Lower leg skin (tissue), 4 donors: ENCODE results near the gene SP1. TPM values are rescaled to one million over a fixed set of nuclear protein-coding genes. Genes with fewer than 3 reads are reported as not detected.
"Not testable (repeated sequence)": the region's sequence is repeated elsewhere in the genome, so short reads cannot be mapped to it uniquely, and the experiment has no call there.

Experiments used
- DNase-seq, 2 donors: peaks; one replicate each; pipeline ENCODE4 v3.0.0-alpha.2; 2019; ENCODE audit warnings: low spot score in 2 of 2
- H3K4me3 ChIP-seq: fragments of 200-600 bp; sonication (generic); 2 replicates; pipeline ENCODE4 v1.5.1; 2017; ENCODE audit warnings: mild to moderate bottlenecking, low read depth; ENCODE audit not compliant: poor library complexity, severe bottlenecking
- POLR2A ChIP-seq, 2 donors: fragments of 450-650 bp; IDR thresholded peaks; one replicate each; pipeline ENCODE4 v1.6.1; 2016 to 2017; ENCODE audit warnings: antibody characterized with exemption in 2 of 2, mild to moderate bottlenecking in 1 of 2, moderate library complexity in 1 of 2
- WGBS, 2 donors: methylation state at CpG; one replicate each; pipeline ENCODE4 v1.1.5; 2018; 5-methylcytosine and 5-hydroxymethylcytosine counted together
- intact Hi-C: fragments of 100-400 bp; cut with DNase I; formaldehyde crosslinking; loops from one replicate; pipeline ENCODE4 v1.15.0; 2023; ENCODE audit warnings: low total_unique reads
- total RNA-seq, 4 donors: library from RNA; depleted of rRNA; stranded (reverse); fragments of >200 nt; gene quantifications; one replicate each; pipeline ENCODE4 v1.1.0, GENCODE V29; 2016
- TF ChIP-seq, protein P1 (sequence below), 3 donors: fragments of 450-650 bp; IDR thresholded peaks; one replicate each; pipeline ENCODE4 v1.5.1; 2016; ENCODE audit warnings: antibody characterized with exemption in 3 of 3, mild to moderate bottlenecking in 3 of 3, moderate library complexity in 2 of 3

SP1 gene
- 100 to 1,000 TPM in 2 of 4 donors, 10 to 100 TPM in 2; 89.6 to 111 (median 100) TPM for total RNA-seq

DNA sequence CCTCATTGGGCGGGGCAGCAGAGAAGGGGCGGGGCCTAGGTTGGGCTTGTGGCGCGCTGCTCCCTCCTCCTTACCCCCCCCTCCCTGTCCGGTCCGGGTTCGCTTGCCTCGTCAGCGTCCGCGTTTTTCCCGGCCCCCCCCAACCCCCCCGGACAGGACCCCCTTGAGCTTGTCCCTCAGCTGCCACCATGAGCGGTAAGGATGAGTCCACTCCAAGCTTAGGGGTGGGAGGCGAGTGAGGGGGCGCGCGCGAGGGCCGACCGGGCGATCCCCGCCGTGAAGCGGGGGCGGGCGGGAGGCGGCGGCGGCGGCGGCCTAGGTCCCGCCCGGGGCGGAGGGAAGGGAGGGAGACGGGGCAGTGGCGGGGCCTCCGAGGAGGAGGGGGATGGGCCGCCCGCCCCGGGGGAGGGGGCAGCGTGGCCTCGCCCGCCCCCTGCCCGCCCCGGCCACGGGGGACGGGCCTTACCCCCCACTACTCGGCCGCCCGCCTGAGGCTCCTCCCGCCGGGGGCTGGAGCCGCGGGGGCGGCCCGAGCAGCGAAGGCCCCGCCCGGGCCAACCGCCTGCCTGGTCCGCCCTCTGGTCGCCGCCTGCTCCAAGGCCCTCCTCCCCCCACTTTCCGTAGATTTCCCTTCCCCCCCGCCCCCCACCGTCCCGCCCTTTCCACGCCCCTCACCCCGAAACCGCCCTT, at the start of gene SP1:
SP1 (plus strand) TSS at position 73 of the 690 bp plus-strand sequence; CDS start at position 189, 116 bp downstream.
- DNase-seq = peak; percentile 89 to 100
- 2 to 3% methylated on average over 17 to 37 of the region's 71 CpGs for WGBS, 2 donors
- intact Hi-C loops = no loop called here
- peak in 1 of 2 donors; percentile 19 for TF ChIP-seq POLR2A (IDR thresholded peaks at IDR 0.05)
- TF ChIP-seq, protein P1, sequence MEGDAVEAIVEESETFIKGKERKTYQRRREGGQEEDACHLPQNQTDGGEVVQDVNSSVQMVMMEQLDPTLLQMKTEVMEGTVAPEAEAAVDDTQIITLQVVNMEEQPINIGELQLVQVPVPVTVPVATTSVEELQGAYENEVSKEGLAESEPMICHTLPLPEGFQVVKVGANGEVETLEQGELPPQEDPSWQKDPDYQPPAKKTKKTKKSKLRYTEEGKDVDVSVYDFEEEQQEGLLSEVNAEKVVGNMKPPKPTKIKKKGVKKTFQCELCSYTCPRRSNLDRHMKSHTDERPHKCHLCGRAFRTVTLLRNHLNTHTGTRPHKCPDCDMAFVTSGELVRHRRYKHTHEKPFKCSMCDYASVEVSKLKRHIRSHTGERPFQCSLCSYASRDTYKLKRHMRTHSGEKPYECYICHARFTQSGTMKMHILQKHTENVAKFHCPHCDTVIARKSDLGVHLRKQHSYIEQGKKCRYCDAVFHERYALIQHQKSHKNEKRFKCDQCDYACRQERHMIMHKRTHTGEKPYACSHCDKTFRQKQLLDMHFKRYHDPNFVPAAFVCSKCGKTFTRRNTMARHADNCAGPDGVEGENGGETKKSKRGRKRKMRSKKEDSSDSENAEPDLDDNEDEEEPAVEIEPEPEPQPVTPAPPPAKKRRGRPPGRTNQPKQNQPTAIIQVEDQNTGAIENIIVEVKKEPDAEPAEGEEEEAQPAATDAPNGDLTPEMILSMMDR (IDR thresholded peaks at IDR 0.05) = no peak
- peak within 1 kb of the TSS; percentile 64 for H3K4me3 ChIP-seq

DNA sequence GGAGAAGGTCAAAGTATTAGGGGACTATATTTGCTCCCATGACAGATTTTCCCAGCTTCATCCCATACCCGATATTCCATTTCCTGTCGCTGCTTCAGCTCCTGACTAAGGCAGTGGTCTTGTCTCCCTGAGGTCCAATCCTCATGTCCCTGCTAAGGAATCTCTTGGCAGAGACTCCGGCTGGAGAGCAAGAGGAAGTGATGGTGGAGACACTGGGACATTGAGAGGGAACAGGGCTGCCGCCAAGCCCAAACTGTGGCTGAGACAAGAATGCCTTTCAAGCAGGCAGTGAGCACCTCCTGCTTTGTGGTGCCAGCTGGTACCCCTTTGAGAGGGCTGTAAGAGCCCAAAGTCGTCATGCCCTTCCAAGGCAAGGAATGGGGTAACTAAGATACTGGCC, 49.3 kb upstream of the SP1 start:
- 75 to 82% methylated on average over 5 of the region's 5 CpGs for WGBS, 2 donors
- no peak for DNase-seq
- TF ChIP-seq, protein P1 (IDR thresholded peaks at IDR 0.05) = no peak
- no peak for TF ChIP-seq POLR2A (IDR thresholded peaks at IDR 0.05)
- no peak overlapping the region for H3K4me3 ChIP-seq
- intact Hi-C loops = no loop called here

DNA sequence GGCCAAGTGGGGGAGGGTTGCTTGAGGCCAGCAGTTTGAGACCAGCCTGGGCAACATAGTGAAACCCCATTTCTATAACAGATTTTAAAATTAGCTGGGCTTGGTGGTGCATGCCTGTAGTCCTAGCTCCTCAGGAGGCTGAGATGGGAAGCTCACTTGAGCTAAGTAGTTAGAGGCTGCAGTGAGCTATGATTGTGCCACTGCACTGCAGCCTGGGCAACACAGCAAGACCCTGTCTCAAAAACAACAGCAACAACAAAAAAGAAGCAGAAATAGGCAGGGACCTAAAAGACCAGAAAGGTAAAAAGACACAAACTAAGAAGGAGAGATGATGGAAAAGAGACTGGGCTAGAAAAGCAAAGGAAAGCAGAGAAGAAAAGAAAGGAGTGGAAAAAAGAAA, 47.6 kb upstream of the SP1 start:
- H3K4me3 ChIP-seq, DNase-seq, intact Hi-C loops: not testable (repeated sequence)

DNA sequence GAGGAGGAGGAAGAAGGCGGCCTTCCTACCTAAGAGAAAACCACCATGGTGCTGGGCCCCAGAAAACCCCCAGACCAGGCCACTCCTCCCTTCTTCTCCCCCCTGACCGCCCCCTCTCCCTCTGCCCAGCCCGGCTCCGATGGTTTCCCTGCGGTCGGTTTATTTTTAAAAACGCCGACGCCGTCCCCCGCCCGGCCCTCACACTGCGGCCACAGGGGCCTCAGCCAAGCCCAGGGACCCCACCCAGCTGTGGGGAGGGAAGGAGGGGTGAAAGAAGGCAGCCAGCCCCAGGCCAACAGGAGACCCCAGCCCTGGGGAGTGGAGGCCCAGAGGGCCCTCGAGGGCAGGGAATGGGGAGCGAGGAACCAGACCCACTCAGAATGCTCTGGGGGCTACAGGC, 47.2 kb upstream of the SP1 start:
- no peak for TF ChIP-seq POLR2A (IDR thresholded peaks at IDR 0.05)
- TF ChIP-seq, protein P1 (IDR thresholded peaks at IDR 0.05) = no peak
- no peak overlapping the region for H3K4me3 ChIP-seq
- intact Hi-C loops = no loop called here
- DNase-seq = no peak
- 67 to 77% methylated on average over 15 of the region's 15 CpGs for WGBS, 2 donors

DNA sequence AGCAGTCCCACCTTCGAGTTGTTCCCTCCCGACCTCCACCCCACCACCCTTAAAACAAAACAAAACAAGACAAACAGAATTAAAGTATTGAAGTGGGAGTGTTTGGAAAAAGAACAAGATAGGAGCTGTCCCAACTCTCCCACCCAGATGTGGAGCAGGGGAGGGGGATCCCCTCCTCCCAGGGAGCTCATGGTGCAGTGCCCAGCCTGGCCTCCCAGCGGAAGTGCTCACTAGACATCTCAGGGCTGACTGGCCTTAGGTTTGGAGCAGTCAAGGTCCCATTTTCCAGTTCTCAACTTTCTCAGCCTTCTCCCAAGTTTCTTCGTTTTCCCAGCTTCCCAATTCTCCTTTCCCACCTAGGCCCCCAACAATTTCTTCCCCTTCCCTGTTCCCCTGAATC, 46.7 kb upstream of the SP1 start:
- intact Hi-C loops = no loop called here
- 84 to 86% methylated on average over 4 of the region's 4 CpGs for WGBS, 2 donors
- DNase-seq = no peak
- TF ChIP-seq, protein P1 (IDR thresholded peaks at IDR 0.05) = no peak
- no peak for TF ChIP-seq POLR2A (IDR thresholded peaks at IDR 0.05)
- H3K4me3 ChIP-seq = no peak overlapping the region

DNA sequence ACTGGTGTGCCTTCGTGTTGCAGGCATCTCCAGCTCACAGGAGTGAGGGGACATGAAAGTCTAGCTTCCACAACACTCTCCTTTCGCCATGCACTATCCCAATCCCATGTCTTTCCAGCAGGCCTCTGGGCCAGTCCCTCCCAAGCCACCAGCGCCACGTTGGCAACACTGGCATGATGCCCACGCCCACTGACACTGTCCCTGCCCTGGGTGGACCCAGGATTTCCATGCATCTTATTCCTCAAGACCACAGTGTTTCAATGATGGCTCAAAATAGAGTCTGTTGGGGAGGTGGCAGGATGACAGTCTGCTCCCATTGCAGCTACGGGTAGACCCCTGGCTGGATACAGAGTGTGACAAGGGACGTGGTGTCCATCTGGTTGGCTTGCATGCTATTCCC, 46.1 kb upstream of the SP1 start:
- DNase-seq = no peak
- TF ChIP-seq, protein P1 (IDR thresholded peaks at IDR 0.05) = no peak
- no peak for TF ChIP-seq POLR2A (IDR thresholded peaks at IDR 0.05)
- no peak overlapping the region for H3K4me3 ChIP-seq
- intact Hi-C loops = no loop called here
- 63 to 64% methylated on average over 7 of the region's 7 CpGs for WGBS, 2 donors
